ENCODE data around the gene HYDIN.

Gene HYDIN

GRCh38 chr16:71230122-71230845 is at the start of gene HYDIN:
HYDIN (minus strand) TSS chr16:71230722; CDS start chr16:71186895, 43,827 bp downstream.
- Histone ChIP-seq H3K27me3 (ENCODE audit: control insufficient read depth, insufficient read depth, low read length) (no peaks in the 10 kb centered on the region), H3K4me3 (ENCODE audit: low read depth, low read length) (peak within 1 kb of the TSS; percentile 83), H3K9me3 (ENCODE audit: control insufficient read depth, insufficient read depth, low read length) (no peaks in the 10 kb centered on the region), H3K36me3 (ENCODE audit: control insufficient read depth, insufficient read depth, low read length) (no peaks in the 10 kb centered on the region), H3K9ac (ENCODE audit: low read depth, low read length) (no peak within 1 kb of the TSS), H3K4me1 (ENCODE audit: control insufficient read depth, insufficient read depth, low read length) (peaks cover 2% of the 10 kb centered on the region)

GRCh38 chr16:71276589-71277334 is 46.2 kb upstream of the HYDIN start:
- no peaks in the 10 kb centered on the region for H3K27me3 ChIP-seq (ENCODE audit: control insufficient read depth, insufficient read depth, low read length)
- no peaks in the 10 kb centered on the region for H3K36me3 ChIP-seq (ENCODE audit: control insufficient read depth, insufficient read depth, low read length)
- H3K4me1 ChIP-seq (ENCODE audit: control insufficient read depth, insufficient read depth, low read length): no peaks in the 10 kb centered on the region
- H3K9me3 ChIP-seq (ENCODE audit: control insufficient read depth, insufficient read depth, low read length): peaks cover 3% of the 10 kb centered on the region
- no peak overlapping the region for H3K4me3 ChIP-seq (ENCODE audit: low read depth, low read length)
- no peak overlapping the region for H3K9ac ChIP-seq (ENCODE audit: low read depth, low read length)

GRCh38 chr16:71273384-71273783 is 42.9 kb upstream of the HYDIN start:
- Histone ChIP-seq H3K9me3 (ENCODE audit: control insufficient read depth, insufficient read depth, low read length) (peaks cover 3% of the 10 kb centered on the region), H3K4me3 (ENCODE audit: low read depth, low read length) (no peak overlapping the region), H3K27me3 (ENCODE audit: control insufficient read depth, insufficient read depth, low read length) (no peaks in the 10 kb centered on the region), H3K9ac (ENCODE audit: low read depth, low read length) (no peak overlapping the region), H3K36me3 (ENCODE audit: control insufficient read depth, insufficient read depth, low read length) (no peaks in the 10 kb centered on the region), H3K4me1 (ENCODE audit: control insufficient read depth, insufficient read depth, low read length) (no peaks in the 10 kb centered on the region)

GRCh38 chr16:71264299-71264698 is 33.8 kb upstream of the HYDIN start:
- Histone ChIP-seq H3K9ac (ENCODE audit: low read depth, low read length) (no peak overlapping the region), H3K27me3 (ENCODE audit: control insufficient read depth, insufficient read depth, low read length) (no peaks in the 10 kb centered on the region), H3K4me3 (ENCODE audit: low read depth, low read length) (no peak overlapping the region), H3K36me3 (ENCODE audit: control insufficient read depth, insufficient read depth, low read length) (no peaks in the 10 kb centered on the region), H3K4me1 (ENCODE audit: control insufficient read depth, insufficient read depth, low read length) (no peaks in the 10 kb centered on the region), H3K9me3 (ENCODE audit: control insufficient read depth, insufficient read depth, low read length) (no peaks in the 10 kb centered on the region)

GRCh38 chr16:71263582-71263981 is 33.1 kb upstream of the HYDIN start:
- H3K9me3 ChIP-seq (ENCODE audit: control insufficient read depth, insufficient read depth, low read length): no peaks in the 10 kb centered on the region
- H3K4me1 ChIP-seq (ENCODE audit: control insufficient read depth, insufficient read depth, low read length): no peaks in the 10 kb centered on the region
- no peak overlapping the region for H3K4me3 ChIP-seq (ENCODE audit: low read depth, low read length)
- no peak overlapping the region for H3K9ac ChIP-seq (ENCODE audit: low read depth, low read length)
- H3K36me3 ChIP-seq (ENCODE audit: control insufficient read depth, insufficient read depth, low read length): no peaks in the 10 kb centered on the region
- H3K27me3 ChIP-seq (ENCODE audit: control insufficient read depth, insufficient read depth, low read length): no peaks in the 10 kb centered on the region

- no peak overlapping the region for H3K4me3 ChIP-seq (ENCODE audit: low read depth, low read length)
- H3K27me3 ChIP-seq (ENCODE audit: control insufficient read depth, insufficient read depth, low read length): no peaks in the 10 kb centered on the region
- no peak overlapping the region for H3K9ac ChIP-seq (ENCODE audit: low read depth, low read length)
- H3K9me3 ChIP-seq (ENCODE audit: control insufficient read depth, insufficient read depth, low read length): no peaks in the 10 kb centered on the region
- H3K4me1 ChIP-seq (ENCODE audit: control insufficient read depth, insufficient read depth, low read length): no peaks in the 10 kb centered on the region
- H3K36me3 ChIP-seq (ENCODE audit: control insufficient read depth, insufficient read depth, low read length): no peaks in the 10 kb centered on the region
Observed at GRCh38 chr16:71262391-71262790, 31.9 kb upstream of the HYDIN start.

- no peak overlapping the region for H3K4me3 ChIP-seq (ENCODE audit: low read depth, low read length)
- H3K9ac ChIP-seq (ENCODE audit: low read depth, low read length): no peak overlapping the region
- H3K9me3 ChIP-seq (ENCODE audit: control insufficient read depth, insufficient read depth, low read length): no peaks in the 10 kb centered on the region
- H3K4me1 ChIP-seq (ENCODE audit: control insufficient read depth, insufficient read depth, low read length): no peaks in the 10 kb centered on the region
- no peaks in the 10 kb centered on the region for H3K27me3 ChIP-seq (ENCODE audit: control insufficient read depth, insufficient read depth, low read length)
- no peaks in the 10 kb centered on the region for H3K36me3 ChIP-seq (ENCODE audit: control insufficient read depth, insufficient read depth, low read length)
Observed at GRCh38 chr16:71260995-71261394, 30.5 kb upstream of the HYDIN start.

GRCh38 chr16:71259086-71259485 is 28.6 kb upstream of the HYDIN start:
- Histone ChIP-seq H3K27me3 (ENCODE audit: control insufficient read depth, insufficient read depth, low read length) (no peaks in the 10 kb centered on the region), H3K4me1 (ENCODE audit: control insufficient read depth, insufficient read depth, low read length) (peaks cover 8% of the 10 kb centered on the region), H3K4me3 (ENCODE audit: low read depth, low read length) (no peak overlapping the region), H3K9ac (ENCODE audit: low read depth, low read length) (no peak overlapping the region), H3K9me3 (ENCODE audit: control insufficient read depth, insufficient read depth, low read length) (no peaks in the 10 kb centered on the region), H3K36me3 (ENCODE audit: control insufficient read depth, insufficient read depth, low read length) (no peaks in the 10 kb centered on the region)

GRCh38 chr16:71258372-71258771 is 27.9 kb upstream of the HYDIN start:
- Histone ChIP-seq H3K4me1 (ENCODE audit: control insufficient read depth, insufficient read depth, low read length) (peaks cover 8% of the 10 kb centered on the region), H3K36me3 (ENCODE audit: control insufficient read depth, insufficient read depth, low read length) (no peaks in the 10 kb centered on the region), H3K9me3 (ENCODE audit: control insufficient read depth, insufficient read depth, low read length) (no peaks in the 10 kb centered on the region), H3K9ac (ENCODE audit: low read depth, low read length) (no peak overlapping the region), H3K4me3 (ENCODE audit: low read depth, low read length) (no peak overlapping the region), H3K27me3 (ENCODE audit: control insufficient read depth, insufficient read depth, low read length) (no peaks in the 10 kb centered on the region)

- H3K27me3 ChIP-seq (ENCODE audit: control insufficient read depth, insufficient read depth, low read length): no peaks in the 10 kb centered on the region
Observed at GRCh38 chr16:71257768-71258167, 27.2 kb upstream of the HYDIN start.

GRCh38 chr16:71255721-71256120 is 25.2 kb upstream of the HYDIN start:
- H3K9me3 ChIP-seq (ENCODE audit: control insufficient read depth, insufficient read depth, low read length): no peaks in the 10 kb centered on the region
- peaks cover 8% of the 10 kb centered on the region for H3K4me1 ChIP-seq (ENCODE audit: control insufficient read depth, insufficient read depth, low read length)
- no peaks in the 10 kb centered on the region for H3K36me3 ChIP-seq (ENCODE audit: control insufficient read depth, insufficient read depth, low read length)
- no peak overlapping the region for H3K9ac ChIP-seq (ENCODE audit: low read depth, low read length)
- no peaks in the 10 kb centered on the region for H3K27me3 ChIP-seq (ENCODE audit: control insufficient read depth, insufficient read depth, low read length)
- no peak overlapping the region for H3K4me3 ChIP-seq (ENCODE audit: low read depth, low read length)

More at GRCh38 chr16:71257768-71258167, 27.2 kb upstream of the HYDIN start:
- no peak overlapping the region for H3K9ac ChIP-seq (ENCODE audit: low read depth, low read length)
- peaks cover 8% of the 10 kb centered on the region for H3K4me1 ChIP-seq (ENCODE audit: control insufficient read depth, insufficient read depth, low read length)
- no peak overlapping the region for H3K4me3 ChIP-seq (ENCODE audit: low read depth, low read length)
- H3K36me3 ChIP-seq (ENCODE audit: control insufficient read depth, insufficient read depth, low read length): no peaks in the 10 kb centered on the region
- H3K9me3 ChIP-seq (ENCODE audit: control insufficient read depth, insufficient read depth, low read length): no peaks in the 10 kb centered on the region

Data from iPS-15b (cell line).